ENCODE measurements around the gene IZUMO4.

The IZUMO4 gene

DNA sequence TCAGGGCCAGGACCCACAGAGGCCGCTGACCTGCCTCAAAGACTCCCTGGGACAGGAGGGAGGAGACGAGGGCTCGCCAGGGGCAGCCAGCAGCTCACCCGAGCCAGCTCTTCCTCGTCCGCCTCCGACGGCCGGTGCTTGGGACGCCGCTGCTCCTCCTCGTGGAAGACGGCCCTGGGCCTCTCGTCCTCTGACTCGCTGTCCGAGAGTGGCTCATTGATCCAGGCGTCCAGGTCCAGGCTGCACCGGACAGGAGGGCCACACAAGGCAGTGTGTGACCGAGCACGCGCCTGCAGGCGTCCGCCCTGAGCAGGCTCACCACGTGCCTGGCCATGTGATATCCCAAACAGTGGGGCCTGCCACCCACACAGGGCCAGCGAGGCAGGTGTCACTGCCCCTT lies 19.8 kb downstream of the IZUMO4 start:
- no peak for TF ChIP-seq EP300 (IDR thresholded peaks at IDR 0.05; ENCODE audit: borderline replicate concordance)
- TF ChIP-seq CEBPB (IDR thresholded peaks at IDR 0.05): no peak
- no peak for TF ChIP-seq YY1 (IDR thresholded peaks at IDR 0.05; ENCODE audit: low read depth)
- TF ChIP-seq, protein P1, sequence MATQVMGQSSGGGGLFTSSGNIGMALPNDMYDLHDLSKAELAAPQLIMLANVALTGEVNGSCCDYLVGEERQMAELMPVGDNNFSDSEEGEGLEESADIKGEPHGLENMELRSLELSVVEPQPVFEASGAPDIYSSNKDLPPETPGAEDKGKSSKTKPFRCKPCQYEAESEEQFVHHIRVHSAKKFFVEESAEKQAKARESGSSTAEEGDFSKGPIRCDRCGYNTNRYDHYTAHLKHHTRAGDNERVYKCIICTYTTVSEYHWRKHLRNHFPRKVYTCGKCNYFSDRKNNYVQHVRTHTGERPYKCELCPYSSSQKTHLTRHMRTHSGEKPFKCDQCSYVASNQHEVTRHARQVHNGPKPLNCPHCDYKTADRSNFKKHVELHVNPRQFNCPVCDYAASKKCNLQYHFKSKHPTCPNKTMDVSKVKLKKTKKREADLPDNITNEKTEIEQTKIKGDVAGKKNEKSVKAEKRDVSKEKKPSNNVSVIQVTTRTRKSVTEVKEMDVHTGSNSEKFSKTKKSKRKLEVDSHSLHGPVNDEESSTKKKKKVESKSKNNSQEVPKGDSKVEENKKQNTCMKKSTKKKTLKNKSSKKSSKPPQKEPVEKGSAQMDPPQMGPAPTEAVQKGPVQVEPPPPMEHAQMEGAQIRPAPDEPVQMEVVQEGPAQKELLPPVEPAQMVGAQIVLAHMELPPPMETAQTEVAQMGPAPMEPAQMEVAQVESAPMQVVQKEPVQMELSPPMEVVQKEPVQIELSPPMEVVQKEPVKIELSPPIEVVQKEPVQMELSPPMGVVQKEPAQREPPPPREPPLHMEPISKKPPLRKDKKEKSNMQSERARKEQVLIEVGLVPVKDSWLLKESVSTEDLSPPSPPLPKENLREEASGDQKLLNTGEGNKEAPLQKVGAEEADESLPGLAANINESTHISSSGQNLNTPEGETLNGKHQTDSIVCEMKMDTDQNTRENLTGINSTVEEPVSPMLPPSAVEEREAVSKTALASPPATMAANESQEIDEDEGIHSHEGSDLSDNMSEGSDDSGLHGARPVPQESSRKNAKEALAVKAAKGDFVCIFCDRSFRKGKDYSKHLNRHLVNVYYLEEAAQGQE (IDR thresholded peaks at IDR 0.05; ENCODE audit: low read depth): no peak
- TF ChIP-seq, protein P2, sequence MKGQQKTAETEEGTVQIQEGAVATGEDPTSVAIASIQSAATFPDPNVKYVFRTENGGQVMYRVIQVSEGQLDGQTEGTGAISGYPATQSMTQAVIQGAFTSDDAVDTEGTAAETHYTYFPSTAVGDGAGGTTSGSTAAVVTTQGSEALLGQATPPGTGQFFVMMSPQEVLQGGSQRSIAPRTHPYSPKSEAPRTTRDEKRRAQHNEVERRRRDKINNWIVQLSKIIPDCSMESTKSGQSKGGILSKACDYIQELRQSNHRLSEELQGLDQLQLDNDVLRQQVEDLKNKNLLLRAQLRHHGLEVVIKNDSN (IDR thresholded peaks at IDR 0.05): no peak

DNA sequence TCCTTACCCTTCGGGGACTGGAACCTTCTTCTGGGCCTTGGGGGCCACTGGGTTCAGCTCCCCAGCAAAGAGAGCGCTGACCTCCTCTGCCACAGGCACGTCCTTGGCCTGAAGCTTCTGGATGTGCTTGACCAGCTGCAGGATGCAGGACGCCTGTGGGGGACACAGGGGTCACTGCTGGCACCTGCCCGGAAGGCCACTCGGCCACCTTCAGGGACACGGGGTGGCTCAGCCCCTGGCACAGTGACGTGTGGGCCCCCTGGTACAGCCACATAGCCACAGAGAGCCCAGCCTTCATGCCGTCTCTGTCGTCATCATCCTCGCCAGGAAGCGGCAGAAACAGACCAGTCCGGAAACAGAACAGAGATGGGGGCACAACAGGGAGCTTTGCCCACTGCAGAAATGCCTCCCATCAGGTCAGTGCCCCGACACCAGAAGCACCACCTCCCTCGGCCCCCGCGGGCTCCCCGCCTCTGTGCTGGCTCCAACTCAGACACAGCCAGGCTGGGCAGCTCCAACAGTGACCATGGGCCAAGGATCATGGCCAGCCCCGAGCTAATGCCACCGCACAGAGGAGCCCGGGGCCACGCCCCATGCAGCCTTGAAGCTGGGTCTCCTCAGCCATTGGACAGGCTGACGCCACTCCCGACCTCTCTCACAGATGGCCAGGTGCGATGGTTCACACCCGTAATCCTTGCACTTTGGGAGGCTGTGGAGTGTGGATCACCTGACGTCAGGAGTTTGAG lies 20.7 kb downstream of the IZUMO4 start:
- TF ChIP-seq YY1 (IDR thresholded peaks at IDR 0.05; ENCODE audit: low read depth): no peak
- TF ChIP-seq NFIC (IDR thresholded peaks at IDR 0.05): no peak
- no peak for TF ChIP-seq CREB1 (IDR thresholded peaks at IDR 0.05; ENCODE audit: low read depth)
- TF ChIP-seq, protein P3, sequence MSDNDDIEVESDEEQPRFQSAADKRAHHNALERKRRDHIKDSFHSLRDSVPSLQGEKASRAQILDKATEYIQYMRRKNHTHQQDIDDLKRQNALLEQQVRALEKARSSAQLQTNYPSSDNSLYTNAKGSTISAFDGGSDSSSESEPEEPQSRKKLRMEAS (IDR thresholded peaks at IDR 0.05): no peak
- no peak for TF ChIP-seq EGR1 (IDR thresholded peaks at IDR 0.05)
- TF ChIP-seq RAD21 (IDR thresholded peaks at IDR 0.05; ENCODE audit: low read depth): no peak
- TF ChIP-seq TAF1 (IDR thresholded peaks at IDR 0.05; ENCODE audit: low read depth): no peak
- TF ChIP-seq CEBPB (IDR thresholded peaks at IDR 0.05): no peak
- TF ChIP-seq ZBTB7A (IDR thresholded peaks at IDR 0.05; ENCODE audit: low read depth): no peak
- TF ChIP-seq FOXM1 (IDR thresholded peaks at IDR 0.05; ENCODE audit: borderline replicate concordance, low read depth): no peak
- no peak for TF ChIP-seq TCF12 (IDR thresholded peaks at IDR 0.05; ENCODE audit: low read depth)
- TF ChIP-seq, protein P2 (IDR thresholded peaks at IDR 0.05): no peak
- TF ChIP-seq EP300 (IDR thresholded peaks at IDR 0.05; ENCODE audit: borderline replicate concordance): no peak
- TF ChIP-seq, protein P1 (IDR thresholded peaks at IDR 0.05; ENCODE audit: low read depth): no peak
- TF ChIP-seq TEAD4 (IDR thresholded peaks at IDR 0.05): no peak

DNA sequence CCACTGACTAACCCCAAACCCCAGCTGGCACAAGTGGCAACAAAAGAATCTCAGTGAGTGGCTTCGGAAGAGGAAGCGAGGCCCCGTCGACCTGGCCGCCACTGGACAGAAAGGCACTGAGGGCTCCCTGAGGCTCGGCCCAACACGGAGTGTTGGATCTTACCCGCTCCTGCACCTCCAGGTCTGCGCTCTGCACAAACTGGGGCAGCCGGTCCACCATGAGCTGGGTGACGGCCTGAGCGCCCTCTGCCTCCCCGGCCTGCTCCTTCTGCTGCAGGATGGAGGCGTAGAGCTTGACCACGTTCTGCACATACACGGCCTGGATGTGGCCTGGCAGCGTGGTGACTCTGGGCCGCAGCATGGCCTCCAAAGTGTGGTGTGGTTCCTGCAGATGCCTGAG lies 21.7 kb downstream of the IZUMO4 start:
- TF ChIP-seq EGR1 (IDR thresholded peaks at IDR 0.05) (no peak), RAD21 (IDR thresholded peaks at IDR 0.05; ENCODE audit: low read depth) (no peak), CREB1 (IDR thresholded peaks at IDR 0.05; ENCODE audit: low read depth) (no peak)

DNA sequence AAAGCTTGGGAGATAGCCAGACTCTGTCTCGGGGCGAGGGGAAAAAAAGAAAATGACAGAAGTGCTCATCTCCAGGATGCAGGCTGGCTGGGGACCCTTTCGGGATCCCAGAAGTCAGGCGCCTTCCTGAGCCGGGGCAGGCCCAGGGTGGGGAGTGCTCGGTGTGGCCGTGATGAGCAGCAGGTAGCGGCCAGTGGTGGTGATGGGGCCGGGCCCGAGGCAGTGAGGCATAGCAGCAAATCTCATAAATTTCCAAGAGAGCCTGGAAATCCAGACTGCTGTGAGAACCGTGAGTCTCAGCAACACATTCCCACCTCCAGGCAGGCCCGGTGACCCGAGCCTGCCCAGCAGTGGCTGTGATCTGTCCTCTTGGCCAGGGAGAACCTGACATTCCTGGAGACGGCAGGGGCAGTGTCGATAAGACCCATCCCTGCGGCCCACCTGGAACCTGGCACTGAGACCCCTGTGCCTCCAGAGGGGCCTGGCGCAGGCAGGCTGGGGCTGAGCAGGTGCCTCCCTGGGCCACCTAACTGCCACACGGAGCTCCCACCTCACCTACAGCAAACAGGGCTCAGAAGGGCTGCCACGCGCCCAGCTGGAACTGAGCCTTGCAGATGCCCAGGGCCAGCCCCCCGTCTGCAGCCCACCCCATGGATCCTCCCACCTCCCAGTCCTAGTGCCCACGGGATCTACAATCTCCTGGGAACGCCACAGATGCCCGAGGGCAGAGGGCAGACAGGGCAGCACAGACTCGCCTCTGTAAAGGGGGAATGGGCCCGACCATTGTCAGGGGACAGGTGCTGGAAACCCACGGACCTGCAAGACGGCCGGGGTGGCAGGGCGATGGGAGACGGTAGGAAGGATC lies 23.4 kb downstream of the IZUMO4 start:
- TF ChIP-seq EP300 (IDR thresholded peaks at IDR 0.05; ENCODE audit: borderline replicate concordance): peak; percentile 39; the same call in 1 of the 2 replicates
- TF ChIP-seq EGR1 (IDR thresholded peaks at IDR 0.05): no peak
- 0 out of 2 replicates have a peak, but pooled peaks have one; percentile 21 for TF ChIP-seq TEAD4 (IDR thresholded peaks at IDR 0.05)

DNA sequence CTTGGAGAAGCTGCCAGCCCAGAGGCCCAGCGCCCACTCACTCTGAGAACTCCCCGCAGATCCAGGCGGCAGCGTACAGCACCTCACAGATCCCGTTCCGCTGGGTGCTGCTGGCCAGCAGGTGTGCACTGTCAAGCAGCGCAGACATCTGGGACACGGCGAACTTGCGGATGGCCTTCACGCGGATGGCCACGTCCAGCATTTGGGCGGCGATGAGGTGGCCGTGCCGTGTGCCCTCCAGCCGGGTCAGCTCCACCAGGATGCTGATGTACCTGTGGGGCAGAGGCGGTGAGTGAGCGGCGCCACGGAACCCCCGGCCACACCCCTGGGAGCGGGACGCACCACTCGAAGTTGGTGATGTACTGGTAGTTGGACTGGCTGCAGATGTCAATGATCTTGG lies 24.1 kb downstream of the IZUMO4 start:
- TF ChIP-seq CREB1 (IDR thresholded peaks at IDR 0.05; ENCODE audit: low read depth) (no peak), ZBTB7A (IDR thresholded peaks at IDR 0.05; ENCODE audit: low read depth) (no peak), EP300 (IDR thresholded peaks at IDR 0.05; ENCODE audit: borderline replicate concordance) (no peak), TEAD4 (IDR thresholded peaks at IDR 0.05) (no peak), NFIC (IDR thresholded peaks at IDR 0.05) (no peak), RAD21 (IDR thresholded peaks at IDR 0.05; ENCODE audit: low read depth) (no peak), YY1 (IDR thresholded peaks at IDR 0.05; ENCODE audit: low read depth) (no peak), TAF1 (IDR thresholded peaks at IDR 0.05; ENCODE audit: low read depth) (no peak), CEBPB (IDR thresholded peaks at IDR 0.05) (no peak), TCF12 (IDR thresholded peaks at IDR 0.05; ENCODE audit: low read depth) (no peak), EGR1 (IDR thresholded peaks at IDR 0.05) (no peak)
- TF ChIP-seq, protein P3 (IDR thresholded peaks at IDR 0.05): no peak
- TF ChIP-seq, protein P2 (IDR thresholded peaks at IDR 0.05): no peak
- TF ChIP-seq, protein P1 (IDR thresholded peaks at IDR 0.05; ENCODE audit: low read depth): no peak

Measured in Ishikawa (cell line).